AG04450 (cell line): ENCODE results near the gene VPS26B. TPM values are rescaled to one million over a fixed set of nuclear protein-coding genes. Genes with fewer than 3 reads are reported as not detected.

Source experiments
- CTCF ChIA-PET: fragments of 300-600, 350-600 bp; formaldehyde crosslinking; extraction: SDS; loops from one replicate; lab custom pipeline; 2022; ENCODE audit warnings: antibody characterized with exemption, inconsistent platforms; lab: Charles Lee
- POLR2A ChIA-PET: fragments of 350-600 bp; formaldehyde crosslinking; extraction: SDS; loops from one replicate; lab custom pipeline; 2021; ENCODE audit warnings: antibody characterized with exemption, inconsistent platforms; lab: Yijun Ruan, JAX
- DNase-seq: peaks from one replicate; pipeline ENCODE4 v3.0.0-alpha.2; 2011; ENCODE audit warnings: low read depth, low spot score
- H3K27ac ChIP-seq: one replicate; pipeline ENCODE4 v1.5.1; 2012; ENCODE audit warnings: low read depth, low read length, control low read depth
- H3K27me3 ChIP-seq: one replicate; pipeline ENCODE4 v1.6.0; 2012; ENCODE audit warnings: low read length; ENCODE audit not compliant: control insufficient read depth, insufficient read depth
- H3K4me3 ChIP-seq: 2 replicates; pipeline ENCODE4 v1.5.1; 2011; ENCODE audit warnings: mild to moderate bottlenecking, low read depth, low read length, control low read depth
- H3K9me3 ChIP-seq: 2 replicates; pipeline ENCODE4 v1.5.1; 2012; ENCODE audit warnings: low read length; ENCODE audit not compliant: control insufficient read depth, insufficient read depth
- CTCF ChIP-seq: IDR thresholded peaks from 2 replicates; pipeline ENCODE4 v1.5.1; 2011; ENCODE audit warnings: low read depth, low read length, control low read depth, inconsistent platforms
- polyA plus RNA-seq: library from polyadenylated mRNA; depleted of rRNA; stranded (reverse); fragments of >200 nt; gene quantifications from 2 replicates; pipeline ENCODE4 v1.2.3, GENCODE V29; 2011

Gene VPS26B
- polyA plus RNA-seq, 1 experiment, result 49.9 TPM

DNA sequence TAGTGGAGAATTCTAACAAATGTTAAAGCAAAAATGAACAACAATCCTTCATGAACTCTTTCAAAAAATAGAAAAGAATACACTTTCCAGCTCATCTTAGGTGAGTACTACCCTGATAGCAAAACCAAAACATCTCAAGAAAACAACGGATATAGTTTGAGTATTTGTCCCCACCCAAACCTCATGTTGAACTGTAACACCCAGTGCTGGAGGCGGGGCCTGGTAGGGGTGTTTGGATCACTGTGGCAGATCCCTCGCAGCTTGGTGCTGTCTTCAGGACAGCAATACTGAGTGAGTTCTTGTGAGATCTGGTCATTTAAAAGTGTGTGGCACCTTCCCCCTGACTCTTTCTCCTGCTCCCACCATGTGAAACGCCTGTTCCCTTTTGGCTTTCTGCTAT lies 27.7 kb upstream of the VPS26B start:
- no peak for DNase-seq
- no peak overlapping the region for H3K4me3 ChIP-seq
- ChIA-PET CTCF (interaction anchor here (2.8 kb wide), 1 partner anchor 11 kb away, joined by 21 read pairs; no protein-coding TSS in a partner anchor), POLR2A (no interaction called here)
- H3K27me3 ChIP-seq, result no peaks in the 10 kb centered on the region
- no peaks in the 10 kb centered on the region for H3K9me3 ChIP-seq
- no peak overlapping the region for H3K27ac ChIP-seq
- TF ChIP-seq CTCF, result no peak

DNA sequence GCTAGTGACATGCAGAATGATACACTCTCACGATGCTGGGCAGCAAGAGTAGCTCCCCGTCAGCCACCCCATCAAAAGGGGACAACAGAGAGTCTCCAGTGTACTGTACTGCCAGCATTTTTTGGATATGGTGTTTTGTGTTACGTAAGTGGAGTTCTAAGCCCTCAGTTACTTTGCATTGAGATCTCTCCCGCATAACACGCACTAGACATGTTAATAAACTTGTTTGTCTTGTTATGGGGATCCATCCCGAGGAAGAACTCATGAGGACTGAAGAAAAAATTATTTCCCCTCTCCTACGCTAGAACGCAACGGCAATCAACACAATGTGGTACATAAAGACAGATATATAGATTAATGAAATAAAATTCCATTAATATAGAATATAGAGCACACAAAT lies 24.9 kb upstream of the VPS26B start:
- Histone ChIP-seq H3K27me3 (no peaks in the 10 kb centered on the region), H3K27ac (no peak overlapping the region), H3K4me3 (no peak overlapping the region), H3K9me3 (no peaks in the 10 kb centered on the region)
- DNase-seq, result no peak
- TF ChIP-seq CTCF, result no peak
- ChIA-PET POLR2A (interaction anchor here (0.6 kb wide), 1 partner anchor 152 kb away, joined by 3 read pairs; no protein-coding TSS in a partner anchor), CTCF (interaction anchor here (0.6 to 1.5 kb wide), 3 partner anchors 9 to 149 kb away, joined by 3 to 5 read pairs (median 4); no protein-coding TSS in a partner anchor)

- Histone ChIP-seq H3K9me3 (no peaks in the 10 kb centered on the region), H3K27me3 (no peaks in the 10 kb centered on the region), H3K27ac (no peak overlapping the region), H3K4me3 (no peak overlapping the region)
- ChIA-PET POLR2A (no interaction called here), CTCF (interaction anchor here (1.5 kb wide), 1 partner anchor 8 kb away, joined by 5 read pairs; no protein-coding TSS in a partner anchor)
- no peak for DNase-seq
- TF ChIP-seq CTCF, result no peak
These were observed 23.8 kb upstream of the VPS26B start for GRCh38 chr11:134200688-134201087.

DNA sequence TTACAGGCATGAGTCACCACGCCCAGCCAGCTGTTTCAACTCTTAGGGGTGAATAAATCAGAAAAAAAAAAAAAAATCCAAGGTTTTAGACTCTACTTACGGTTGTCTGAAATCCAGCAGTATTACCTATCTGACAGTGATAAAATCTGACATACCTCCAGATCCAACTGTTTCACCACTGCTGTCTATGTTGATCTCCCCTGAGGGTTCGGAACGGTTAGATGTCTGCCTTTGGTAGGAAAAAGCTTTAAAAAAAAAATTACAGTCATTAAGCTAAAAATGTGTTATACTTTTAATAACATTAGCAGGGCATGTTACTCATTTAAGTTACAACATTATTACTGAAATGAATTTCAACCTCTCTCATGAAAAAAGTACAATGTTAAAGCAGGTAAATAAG lies 21.8 kb upstream of the VPS26B start:
- no peak for DNase-seq
- TF ChIP-seq CTCF, result no peak
- no peaks in the 10 kb centered on the region for H3K9me3 ChIP-seq
- H3K27ac ChIP-seq, result no peak overlapping the region
- no peaks in the 10 kb centered on the region for H3K27me3 ChIP-seq
- ChIA-PET POLR2A (no interaction called here), CTCF (no interaction called here)
- no peak overlapping the region for H3K4me3 ChIP-seq

DNA sequence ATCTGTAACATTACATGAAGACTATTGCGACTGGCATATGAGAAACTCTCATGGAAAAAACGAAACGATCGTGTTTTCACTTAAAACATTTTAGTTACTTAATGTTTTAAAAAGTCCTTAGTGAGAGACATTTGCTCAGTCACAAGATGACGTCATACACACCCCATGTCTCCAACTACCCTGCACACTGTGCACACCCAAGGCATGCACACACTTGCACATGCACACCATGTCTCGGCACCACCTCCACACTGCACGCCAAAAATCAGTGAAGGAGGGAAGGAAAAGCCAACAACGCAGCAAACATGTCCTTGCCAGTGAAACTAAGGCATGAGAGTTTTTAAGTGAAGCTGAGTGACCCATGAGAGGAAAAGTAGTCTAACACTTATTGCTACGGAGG lies 18.7 kb upstream of the VPS26B start:
- TF ChIP-seq CTCF, result no peak
- H3K27me3 ChIP-seq, result no peaks in the 10 kb centered on the region
- H3K27ac ChIP-seq, result no peak overlapping the region
- H3K4me3 ChIP-seq, result no peak overlapping the region
- ChIA-PET POLR2A (interaction anchor here (0.9 kb wide), 1 partner anchor 19 kb away, joined by 3 read pairs; the partner anchor contains the start of genes NCAPD3 and VPS26B), CTCF (no interaction called here)
- no peak for DNase-seq
- H3K9me3 ChIP-seq, result no peaks in the 10 kb centered on the region
